ENCODE data around the gene ALK.

ALK gene

DNA sequence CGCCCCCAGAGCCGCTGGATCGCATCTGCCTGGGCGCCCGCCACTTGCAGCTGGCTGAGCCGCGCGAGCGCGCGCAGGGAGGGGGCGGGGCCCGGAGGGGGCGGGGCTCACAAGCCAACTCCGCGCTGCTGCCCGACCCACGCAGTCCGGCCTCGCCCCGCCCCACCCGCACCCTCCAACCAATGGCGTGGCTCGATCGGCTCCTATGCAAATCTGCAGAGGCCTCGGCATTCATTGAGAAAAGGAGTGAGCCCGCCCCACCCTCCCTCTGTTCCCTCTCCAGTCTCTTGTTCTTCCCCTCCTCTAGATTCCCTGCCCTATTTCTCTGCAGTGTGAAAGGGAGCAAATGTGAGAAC lies at the start of gene ALK:
Gene ALK, minus strand, starts transcription at position 27 of the 356 bp plus-strand sequence. CDS start 927 bp downstream, outside the sequence.
- DNase-seq (ENCODE audit: low read depth): peak; percentile 23

DNA sequence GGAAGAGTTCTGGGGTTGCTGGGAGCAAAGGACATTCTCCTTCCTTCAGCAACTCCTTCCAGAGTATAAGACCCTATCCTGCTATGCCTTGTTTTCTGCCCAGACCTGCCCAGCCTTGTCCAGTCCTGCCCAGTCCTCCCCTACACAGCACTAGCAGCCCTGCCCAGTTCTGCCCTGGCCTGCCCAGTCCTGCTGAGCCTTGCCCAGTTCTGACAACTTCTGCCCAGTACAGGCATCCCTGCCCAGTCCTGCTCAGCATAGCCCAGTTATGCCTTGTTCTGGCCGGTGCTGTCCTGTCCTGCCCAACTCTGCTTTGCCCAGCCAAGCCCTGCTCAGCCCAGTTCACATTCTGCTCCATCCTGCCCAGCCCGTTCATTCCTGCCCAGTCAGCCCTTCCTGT lies 44.9 kb upstream of the ALK start:
- DNase-seq (ENCODE audit: low read depth): no peak

DNA sequence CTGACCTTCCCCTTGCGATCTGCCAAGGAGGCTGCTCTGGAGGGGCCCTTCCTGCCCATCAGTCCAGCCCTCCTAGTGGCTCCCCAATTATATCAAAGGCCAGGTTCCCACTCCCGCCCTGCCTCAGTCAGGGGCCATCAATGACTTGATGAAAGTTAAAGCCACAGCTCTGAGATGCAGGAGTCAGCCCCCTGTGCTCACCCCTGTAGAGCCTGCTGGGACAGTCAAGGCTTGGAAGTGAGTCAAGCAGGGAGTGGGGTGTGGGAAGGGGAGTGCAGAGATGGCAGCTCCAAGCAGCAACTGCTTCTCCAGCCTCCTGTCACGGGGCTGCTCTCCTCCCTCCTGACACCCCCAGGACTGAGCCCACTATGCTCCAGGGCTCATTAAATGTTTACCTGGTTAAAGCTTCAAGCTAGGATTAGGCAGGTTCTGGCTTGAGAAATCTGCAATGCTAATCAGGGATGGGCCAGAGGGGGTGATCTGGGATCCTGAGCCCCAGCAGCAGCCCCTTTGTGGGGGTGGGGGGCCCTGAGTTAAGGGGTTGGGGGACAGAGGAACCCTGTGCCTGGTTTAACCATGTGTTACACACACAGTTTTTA lies 42.7 kb upstream of the ALK start:
- no peak for DNase-seq (ENCODE audit: low read depth)

DNA sequence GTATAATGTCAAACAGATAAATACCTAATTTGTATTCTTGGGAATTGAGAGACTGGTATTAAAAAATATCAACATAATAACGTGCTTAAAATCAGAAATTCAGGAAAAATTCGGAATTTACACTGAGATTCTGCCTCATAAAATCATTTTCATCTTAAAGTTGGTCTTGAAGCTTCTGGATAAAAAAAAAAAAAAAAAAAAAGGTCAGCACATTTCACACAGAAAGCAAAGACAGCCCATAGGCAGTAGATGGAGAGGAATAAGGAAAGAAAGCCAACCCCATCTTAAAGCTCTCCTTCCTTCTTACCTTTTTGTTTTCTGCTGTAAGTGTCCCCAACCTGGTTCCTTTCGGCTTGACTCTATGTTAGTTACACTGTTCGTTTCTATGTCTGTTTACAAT lies 41.5 kb upstream of the ALK start:
- no peak for DNase-seq (ENCODE audit: low read depth)

DNA sequence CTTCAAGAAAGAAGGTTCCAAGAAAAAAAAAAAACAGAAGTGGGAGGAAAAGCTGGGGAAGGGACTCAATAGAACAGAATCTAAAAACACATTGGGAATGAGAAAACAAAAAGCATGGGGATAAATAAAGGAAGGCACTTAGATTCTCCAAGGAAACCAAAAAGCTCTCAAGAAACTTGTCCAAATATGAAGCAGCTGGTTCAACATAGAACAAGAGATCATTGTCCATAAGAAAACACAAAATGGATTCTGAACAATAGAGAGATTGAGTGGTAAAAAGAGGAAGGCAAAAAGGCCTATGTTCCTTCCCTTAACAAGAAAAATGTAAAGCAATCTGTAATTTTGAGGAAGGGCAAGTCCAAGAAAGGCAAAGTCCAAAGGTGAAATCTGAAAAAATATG lies 32.9 kb upstream of the ALK start:
- DNase-seq (ENCODE audit: low read depth): no peak

DNA sequence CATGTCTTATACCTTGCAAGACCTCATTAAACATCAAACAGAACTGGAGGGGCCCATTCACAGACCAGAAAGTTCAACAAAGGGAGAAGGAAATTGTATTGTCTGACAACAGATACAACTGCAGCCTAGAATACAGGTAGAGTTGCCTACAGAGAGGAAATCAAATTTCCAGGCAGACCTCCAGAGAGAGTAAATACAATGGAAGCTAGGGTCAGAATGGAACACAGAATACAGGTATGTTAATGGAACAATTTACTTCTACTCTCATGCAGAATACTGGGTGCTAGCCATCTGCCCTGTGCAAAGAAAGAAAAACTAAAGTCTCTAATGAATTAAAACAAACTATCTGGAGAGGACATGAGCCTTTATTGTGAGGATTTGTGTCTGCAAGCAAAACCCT lies 31.6 kb upstream of the ALK start:
- DNase-seq (ENCODE audit: low read depth): no peak

DNA sequence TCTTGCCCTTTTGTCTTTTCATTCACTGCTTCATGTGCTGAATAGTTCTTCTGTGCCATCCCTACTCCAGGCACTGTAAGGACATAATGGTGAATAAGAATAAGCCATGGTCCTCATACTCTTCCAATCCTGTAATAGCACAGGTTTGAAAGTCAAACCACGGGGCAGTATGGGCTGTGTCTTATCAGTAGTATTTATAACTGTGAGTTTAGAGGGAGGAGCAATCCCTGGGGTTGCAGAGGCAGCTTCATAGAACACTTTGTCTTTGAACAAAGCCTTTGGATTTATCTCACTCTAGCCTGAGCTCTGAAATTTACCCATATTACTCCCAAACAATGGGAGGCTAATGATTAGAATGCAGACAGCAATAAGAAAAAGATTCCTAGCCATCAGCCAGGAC lies 30.2 kb upstream of the ALK start:
- DNase-seq (ENCODE audit: low read depth): no peak

DNA sequence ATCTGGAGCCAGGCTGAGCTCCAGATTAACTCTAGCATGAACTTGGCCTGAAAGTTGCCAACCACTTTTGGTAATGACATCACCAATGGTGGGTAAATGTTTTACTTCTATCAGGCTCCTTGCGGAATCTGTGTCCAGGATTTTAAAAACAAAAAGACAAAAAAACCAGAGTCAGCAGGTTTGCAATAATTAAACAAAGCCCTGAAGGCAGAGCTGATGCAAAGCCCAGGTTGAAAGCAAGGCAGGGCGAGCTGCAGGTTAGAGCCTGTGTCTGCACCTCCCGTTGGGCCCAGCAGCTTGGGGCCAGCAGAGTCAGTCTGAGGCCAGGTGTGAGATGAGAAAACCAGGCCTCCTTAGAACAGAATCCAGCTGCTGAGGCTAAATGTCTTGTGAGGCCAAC lies 29.1 kb upstream of the ALK start:
- no peak for DNase-seq (ENCODE audit: low read depth)

DNA sequence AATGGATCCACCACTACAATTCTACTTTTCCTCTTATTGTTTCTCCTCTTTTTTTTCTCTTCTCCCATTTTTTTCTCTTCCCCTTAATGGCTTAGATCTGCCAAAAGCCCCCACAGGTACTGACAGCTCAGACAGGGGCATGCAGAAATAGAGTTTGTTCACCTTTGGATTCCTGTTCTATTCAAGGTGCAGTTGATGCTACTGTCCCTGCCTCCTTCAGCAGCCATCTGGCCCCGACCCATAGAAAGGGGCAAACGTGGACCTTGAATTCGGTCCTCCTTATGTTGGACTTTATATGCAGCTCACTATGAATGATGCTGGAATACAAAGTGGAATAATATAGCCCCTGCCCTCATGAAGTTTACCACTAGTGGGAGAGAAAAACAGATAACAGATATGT lies 27.7 kb upstream of the ALK start:
- DNase-seq (ENCODE audit: low read depth): no peak

DNA sequence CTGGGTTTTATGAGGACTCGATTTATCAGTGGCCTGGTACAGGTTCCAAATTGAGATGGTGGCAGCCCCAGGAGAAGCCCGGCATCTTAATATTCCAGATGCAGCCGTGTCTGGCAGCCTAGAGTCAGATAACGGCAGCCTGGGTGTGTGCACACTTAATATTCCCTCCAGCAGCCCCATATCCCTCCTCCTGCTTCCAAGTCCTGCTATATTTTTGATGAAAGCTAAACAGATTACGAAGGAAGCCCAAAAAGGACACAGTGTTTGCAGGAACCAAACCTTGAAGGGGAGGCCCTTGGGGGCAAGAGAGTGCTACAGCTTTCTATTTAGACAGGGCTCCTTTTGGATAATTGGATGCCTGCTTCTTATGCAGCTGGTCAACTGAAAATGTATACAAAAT lies 25.1 kb upstream of the ALK start:
- DNase-seq (ENCODE audit: low read depth): no peak

DNA sequence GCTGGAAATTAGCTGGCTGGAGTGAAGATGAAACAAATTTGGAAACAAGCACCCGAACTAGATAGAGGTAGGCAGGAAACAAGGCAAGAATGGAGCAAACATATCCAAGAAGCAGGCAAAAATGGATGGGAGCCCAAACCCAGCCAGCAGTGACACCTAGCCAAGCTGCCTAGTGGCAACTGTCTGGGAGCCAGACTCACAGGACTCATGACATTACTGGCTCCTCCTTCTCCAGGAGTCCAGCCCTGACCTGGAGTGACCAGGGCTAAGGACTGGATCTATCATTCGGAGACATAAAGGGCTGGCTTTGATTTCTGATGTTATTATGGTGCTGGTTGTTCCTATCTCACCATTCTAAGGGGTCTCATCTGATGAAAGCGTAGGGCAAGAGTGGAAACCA lies 21.3 kb upstream of the ALK start:
- no peak for DNase-seq (ENCODE audit: low read depth)

DNA sequence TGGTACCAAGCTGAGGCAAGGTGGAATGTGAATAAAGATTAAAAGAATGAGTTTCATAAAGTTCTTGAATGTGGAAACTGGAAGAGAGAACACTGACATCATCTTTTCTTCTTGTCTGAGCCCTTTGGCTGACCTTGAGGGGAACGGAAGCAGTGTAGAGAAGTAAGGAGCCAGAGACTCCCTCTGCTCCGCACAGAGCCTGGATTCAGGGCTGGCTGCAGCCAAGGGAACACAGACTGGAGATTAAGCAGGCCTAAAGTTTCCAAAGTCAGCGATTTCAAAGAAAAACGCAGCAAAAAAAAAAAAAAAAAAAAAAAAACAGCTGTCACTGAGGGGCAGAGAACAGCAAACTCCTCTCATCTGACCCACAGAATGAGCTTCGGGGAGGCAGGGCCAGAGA lies 19.3 kb upstream of the ALK start:
- no peak for DNase-seq (ENCODE audit: low read depth)

DNA sequence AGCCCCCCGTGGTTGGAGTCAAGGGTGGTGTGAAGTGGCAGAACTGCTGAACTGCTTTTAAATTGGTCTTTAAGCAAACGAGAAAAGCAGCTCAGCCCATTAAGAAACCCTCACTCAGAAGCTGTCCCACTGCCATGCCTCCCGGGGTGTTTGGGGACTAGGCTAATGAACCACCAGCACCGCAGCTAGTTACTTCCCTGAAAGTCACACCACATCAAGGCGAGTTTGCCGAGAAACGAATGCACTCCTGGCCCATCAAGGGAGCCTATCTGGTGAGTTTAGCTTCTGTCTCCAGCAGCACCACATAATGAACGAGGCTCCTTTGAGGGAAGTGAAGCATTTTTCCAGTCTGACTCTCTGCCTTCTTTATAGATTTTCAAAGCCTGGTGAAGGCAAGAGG lies 14.6 kb upstream of the ALK start:
- no peak for DNase-seq (ENCODE audit: low read depth)

DNA sequence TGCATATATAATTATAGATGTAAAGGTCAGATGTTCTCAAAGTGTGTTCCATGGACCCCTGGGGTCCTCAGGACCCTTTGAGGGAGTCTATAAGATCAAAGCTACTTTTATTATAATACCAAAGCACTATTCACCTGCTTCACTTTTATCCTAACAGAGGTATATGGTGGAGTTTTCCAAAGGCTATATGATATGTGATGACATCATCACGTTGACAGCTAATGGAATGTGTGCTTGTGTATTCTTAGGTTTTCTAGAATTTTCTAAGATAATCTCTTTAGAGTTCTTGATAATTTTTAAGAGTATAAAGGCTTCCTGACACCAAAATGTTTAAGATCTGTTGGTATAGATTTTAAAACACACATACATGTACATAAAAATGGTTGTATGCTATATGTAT lies 10.4 kb upstream of the ALK start:
- no peak for DNase-seq (ENCODE audit: low read depth)

DNA sequence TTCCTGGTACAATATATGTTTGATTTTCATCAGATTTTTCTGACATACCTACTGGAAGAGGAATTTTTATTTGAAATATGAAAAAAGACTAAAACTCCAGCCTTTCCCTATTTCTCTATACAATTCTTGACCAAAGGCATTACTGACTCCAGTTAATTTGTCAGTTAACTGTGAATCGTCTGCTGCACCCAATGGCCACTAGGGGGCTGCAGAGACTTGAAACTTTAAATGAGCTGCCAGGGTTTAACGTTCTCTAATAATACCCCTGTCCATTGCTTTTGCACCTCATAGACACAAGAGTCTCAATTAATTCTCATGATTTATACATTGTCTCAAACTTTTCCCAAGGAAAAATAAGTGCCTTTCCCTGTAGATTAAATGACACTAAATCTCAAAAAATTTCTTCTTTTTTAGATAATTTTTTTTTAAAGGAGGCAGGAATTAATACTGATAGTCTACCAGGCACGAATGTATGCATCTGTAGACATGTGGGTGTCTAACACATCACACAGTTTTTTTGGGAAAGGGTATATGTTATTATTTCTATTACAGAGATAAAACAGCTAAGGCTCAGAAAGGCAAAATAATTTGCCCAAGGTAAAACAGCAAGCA lies 1.8 kb upstream of the ALK start:
- DNase-seq (ENCODE audit: low read depth): peak; percentile 16

DNA sequence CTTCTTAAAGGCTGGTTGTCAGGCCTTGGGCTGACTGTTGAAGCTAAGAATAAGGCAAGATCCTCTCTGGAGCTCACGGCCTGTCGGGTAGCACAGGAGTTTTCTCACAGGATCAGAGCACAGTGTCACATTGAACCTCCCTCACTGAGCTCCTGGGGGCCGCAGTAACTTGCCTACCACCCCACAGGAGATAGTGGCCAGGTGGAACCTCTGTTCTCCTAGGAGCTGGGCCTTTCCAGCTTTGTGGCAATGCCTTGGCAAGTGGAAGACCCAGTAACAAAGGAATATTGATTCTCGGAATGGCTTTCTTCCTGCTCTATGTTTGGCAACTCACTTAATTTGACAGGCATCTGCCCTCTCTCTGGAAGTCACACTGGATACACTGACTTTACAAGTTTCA lies 1.2 kb upstream of the ALK start:
- DNase-seq (ENCODE audit: low read depth): no peak

DNA sequence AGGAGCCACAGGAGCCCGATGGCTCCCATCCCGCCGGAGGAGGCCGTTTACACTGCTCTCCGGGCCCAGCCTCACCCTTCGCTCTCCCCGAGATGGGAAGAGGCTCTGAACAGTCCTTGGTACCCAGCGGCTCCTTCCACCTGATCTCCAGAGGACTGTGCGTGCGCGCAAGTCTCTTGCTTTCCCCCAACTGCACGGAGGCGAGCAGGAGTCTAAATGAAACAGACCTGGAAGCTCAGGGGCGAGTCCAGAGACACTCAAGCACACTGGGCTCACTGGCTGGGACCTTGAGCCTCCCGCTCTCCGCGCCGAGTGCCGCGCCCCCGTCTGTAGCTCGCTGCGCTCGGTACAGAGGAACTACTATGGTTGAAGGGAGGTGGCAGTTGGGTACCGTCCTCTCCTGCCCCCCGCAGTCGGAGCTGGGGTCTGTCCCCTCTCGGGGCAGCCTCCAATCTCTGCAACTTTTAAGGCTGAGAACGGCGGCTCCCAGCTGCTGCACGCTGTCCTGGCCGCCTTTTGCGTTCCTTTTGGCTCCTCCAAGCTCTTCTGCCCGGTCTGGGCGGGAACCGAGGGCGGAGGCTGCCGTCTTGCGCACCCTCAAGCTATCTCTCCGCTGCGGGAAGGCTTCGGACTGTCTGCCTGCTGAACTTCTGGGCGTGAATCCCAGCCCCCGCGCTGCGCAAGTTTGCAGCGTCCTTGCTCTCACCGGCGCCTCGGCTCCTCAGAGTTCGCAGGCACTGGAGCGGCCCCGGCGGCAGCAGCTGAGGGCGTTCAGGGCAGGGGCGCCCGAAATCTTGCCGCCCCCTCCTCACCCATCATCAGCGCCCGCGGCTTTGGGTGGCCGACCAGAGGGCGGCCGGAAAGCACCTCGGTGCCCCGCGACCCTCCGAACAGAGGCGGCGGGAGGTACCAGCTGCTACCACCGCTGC lies 491 bp downstream of the ALK start:
- no peak for DNase-seq (ENCODE audit: low read depth)

DNA sequence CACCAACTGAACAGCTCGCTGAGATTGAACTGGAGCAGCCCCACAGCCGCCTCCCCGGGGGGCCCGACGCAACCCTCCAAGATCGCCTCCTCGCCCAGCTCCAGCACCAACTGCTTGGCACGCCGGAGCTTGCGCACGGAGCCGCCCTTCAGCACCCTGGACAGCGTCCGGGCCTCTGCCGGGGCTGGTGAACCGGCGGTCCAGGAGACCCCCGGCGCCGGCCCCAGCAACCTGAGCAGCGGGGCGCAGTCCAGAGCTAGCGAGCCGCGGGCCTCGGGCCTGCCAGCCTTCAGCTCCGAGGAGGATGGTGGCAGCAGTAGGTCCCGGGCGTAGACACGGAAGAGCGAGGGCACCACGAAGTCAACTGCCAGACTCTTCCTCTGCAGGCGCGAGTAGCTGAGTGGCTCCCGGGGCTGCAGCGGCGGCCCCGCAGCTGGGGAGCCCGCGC lies 1.2 kb downstream of the ALK start:
- DNase-seq (ENCODE audit: low read depth): peak; percentile 31

DNA sequence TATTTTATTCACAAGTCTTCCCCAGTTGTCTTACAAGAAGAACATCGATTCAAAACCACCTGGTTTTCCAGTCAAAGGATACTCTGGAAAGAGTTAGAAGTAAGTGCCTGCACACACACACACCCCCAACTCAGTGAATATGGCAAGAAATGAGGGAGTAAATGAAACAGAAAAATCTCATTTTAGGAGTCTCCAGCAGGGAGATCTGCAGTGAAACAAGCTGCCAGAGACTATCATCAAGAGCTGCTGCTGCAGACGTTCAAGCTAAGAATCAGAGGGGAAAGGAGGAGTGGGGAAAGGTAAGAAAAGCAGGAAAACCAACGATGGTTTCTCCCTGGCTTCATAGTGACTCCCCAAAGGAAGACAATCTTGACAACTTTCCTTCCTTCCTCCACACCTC lies 2.4 kb downstream of the ALK start:
- no peak for DNase-seq (ENCODE audit: low read depth)

DNA sequence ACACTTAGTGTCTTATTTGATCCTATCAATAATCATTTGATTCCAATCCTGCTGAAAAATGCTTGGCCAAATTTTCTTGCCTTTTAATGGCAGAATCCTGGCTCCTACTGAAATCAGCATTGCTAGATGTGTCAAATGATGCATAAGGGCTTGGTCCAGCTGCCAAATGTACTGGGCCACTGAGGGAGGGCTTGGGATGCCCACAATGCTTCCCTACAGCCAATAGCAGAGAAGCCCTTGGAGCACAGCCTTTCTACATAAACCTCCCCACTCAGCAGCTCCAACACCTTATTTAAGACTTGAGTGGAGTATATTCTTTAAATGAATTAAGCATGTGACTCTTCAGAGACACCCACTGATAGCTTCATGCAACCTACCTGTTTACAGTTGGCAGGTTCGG lies 3.6 kb downstream of the ALK start:
- DNase-seq (ENCODE audit: low read depth): no peak

DNA sequence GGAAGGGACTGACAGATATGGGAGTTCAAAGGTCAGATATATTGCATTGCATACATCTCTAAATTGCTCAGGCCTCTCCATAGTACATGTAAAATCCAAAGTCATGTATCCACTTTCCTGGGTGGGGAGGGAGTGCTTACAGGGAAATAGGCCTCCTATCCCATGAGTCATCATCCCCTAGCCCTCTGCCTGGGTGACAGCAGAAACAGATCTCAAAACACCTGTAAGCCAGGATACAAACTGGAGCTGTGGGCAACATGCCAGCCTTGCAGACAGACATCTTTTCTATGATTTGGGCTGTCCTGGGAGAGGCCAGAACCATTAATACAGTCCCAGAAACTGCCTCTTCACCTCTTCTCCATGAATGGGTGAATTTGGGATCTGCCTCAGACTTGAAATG lies 4.8 kb downstream of the ALK start:
- no peak for DNase-seq (ENCODE audit: low read depth)

DNA sequence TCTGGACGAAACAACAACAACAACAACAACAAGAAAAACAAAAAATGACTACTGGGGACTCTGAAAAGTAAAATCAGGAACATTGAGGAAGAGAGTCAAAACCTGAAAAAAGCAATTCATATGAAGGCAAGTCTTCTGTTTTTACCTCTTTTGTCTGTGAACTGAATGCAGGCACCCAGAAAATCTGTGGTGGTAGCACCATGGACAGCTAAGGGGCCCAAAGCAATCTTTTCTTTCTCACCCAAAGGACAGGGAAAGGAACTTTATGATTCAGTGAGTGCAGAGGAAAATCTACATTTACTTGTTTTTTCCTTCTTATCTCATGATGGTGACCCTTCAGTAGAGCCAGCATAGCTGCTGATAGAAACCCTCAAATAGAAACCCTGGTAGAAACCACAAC lies 10.4 kb downstream of the ALK start:
- DNase-seq (ENCODE audit: low read depth): no peak

DNA sequence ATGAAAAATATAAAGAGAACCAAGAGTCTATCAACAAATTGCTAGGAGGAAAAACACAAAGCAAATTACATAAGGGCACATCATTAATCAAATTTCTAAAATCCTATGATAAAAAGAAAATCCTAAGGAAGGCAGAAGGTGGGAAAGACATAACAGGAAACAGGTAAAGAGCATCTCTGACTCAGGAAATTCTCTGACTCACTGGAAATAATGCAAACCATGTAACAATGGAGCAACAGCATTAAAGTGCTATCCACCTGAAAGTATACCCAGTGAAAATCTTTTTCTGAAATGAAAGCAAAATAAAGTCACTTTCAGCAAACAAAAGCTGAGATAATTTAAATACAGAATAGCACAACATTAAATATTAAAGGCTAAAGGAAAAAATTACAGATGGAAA lies 10.9 kb downstream of the ALK start:
- no peak for DNase-seq (ENCODE audit: low read depth)

All from activated T-cell treated with anti-CD3 and anti-CD28 coated beads for 1 hour (primary cell).